ENCODE results near the gene MED12L. TPM values are rescaled to one million over a fixed set of nuclear protein-coding genes. Genes with fewer than 3 reads are reported as not detected.

The MED12L gene
- total RNA-seq, 4 donors from 2014 or later, result 0.09 to 3.3 (median 0.13) TPM; not detected in 1

DNA sequence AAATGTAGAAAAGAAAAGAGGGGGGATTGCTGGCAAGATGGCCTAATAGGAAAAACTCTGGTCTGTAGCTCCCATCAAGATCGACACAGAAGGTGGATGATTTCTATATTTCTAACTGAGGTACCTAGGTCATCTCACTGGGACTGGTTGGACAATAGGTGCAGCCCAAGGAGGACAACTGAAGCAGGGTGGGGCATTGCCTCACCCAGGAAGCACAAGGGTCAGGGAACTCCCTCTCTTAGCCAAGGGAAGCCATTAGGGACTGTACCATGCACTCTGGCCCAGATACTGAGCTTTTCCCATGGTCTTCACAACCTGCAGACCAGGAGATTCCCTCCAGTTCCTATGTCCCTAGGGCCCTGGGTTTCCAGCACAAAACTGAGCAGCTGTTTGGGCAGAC is 398.0 kb downstream of the MED12L start:
- H3K9me3 ChIP-seq, result no peaks in the 10 kb centered on the region
- TF ChIP-seq, protein P1, sequence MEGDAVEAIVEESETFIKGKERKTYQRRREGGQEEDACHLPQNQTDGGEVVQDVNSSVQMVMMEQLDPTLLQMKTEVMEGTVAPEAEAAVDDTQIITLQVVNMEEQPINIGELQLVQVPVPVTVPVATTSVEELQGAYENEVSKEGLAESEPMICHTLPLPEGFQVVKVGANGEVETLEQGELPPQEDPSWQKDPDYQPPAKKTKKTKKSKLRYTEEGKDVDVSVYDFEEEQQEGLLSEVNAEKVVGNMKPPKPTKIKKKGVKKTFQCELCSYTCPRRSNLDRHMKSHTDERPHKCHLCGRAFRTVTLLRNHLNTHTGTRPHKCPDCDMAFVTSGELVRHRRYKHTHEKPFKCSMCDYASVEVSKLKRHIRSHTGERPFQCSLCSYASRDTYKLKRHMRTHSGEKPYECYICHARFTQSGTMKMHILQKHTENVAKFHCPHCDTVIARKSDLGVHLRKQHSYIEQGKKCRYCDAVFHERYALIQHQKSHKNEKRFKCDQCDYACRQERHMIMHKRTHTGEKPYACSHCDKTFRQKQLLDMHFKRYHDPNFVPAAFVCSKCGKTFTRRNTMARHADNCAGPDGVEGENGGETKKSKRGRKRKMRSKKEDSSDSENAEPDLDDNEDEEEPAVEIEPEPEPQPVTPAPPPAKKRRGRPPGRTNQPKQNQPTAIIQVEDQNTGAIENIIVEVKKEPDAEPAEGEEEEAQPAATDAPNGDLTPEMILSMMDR (IDR thresholded peaks at IDR 0.05), result no peak
- TF ChIP-seq POLR2A (IDR thresholded peaks at IDR 0.05), result no peak
- peak in 2 of 3 donors; percentile 50 to 53 for DNase-seq

DNA sequence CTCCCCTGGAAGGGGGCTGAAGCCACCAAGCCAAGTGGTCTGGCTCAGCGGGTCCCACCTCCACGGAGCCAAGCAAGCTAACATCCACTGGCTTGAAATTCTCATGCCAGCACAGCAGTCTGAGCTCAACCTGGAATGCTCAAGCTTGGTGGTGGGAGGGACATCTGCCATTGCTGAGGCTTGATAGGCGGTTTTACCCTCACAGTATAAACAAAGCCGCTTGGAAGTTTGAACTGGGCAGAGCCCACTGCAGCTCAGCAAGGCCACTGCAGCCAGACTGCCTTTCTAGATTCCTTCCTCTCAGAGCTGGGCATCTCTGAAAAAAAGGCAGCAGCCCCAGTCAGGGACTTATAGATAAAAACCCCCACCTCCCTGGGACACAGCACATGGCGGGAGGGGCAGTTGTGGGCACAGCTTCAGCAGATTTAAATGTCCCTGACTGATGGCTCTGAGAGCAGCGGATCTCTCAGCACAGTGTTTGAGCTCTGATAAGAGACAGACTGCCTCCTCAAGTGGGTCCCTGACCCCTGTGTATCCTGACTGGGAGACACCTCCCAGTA is 398.6 kb downstream of the MED12L start:
- TF ChIP-seq, protein P1 (IDR thresholded peaks at IDR 0.05), result no peak
- TF ChIP-seq POLR2A (IDR thresholded peaks at IDR 0.05), result no peak
- Histone ChIP-seq H3K4me1 (no peaks in the 10 kb centered on the region), H3K9me3 (no peaks in the 10 kb centered on the region), H3K36me3 (no peaks in the 10 kb centered on the region), H3K4me3 (no peak overlapping the region), H3K27ac (no peak overlapping the region), H3K27me3 (no peaks in the 10 kb centered on the region)
- no peak for DNase-seq

More for the DNA sequence above, 398.0 kb downstream of the MED12L start:
- Histone ChIP-seq H3K27me3 (no peaks in the 10 kb centered on the region), H3K4me3 (no peak overlapping the region), H3K36me3 (no peaks in the 10 kb centered on the region), H3K4me1 (no peaks in the 10 kb centered on the region), H3K27ac (no peak overlapping the region)

Small RNA genes lying within 50 kb of the gene (small RNA-seq; reads per million reads assigned to genes)
- gene RNA5SP145, result 0.06 to 0.45 reads per million in 2 donors

Other genes starting within 250 kb of the MED12L start
- not detected for gene MINDY4B, start 180.2 kb upstream of the MED12L start, total RNA-seq
- not detected for gene CLRN1, start 112.9 kb upstream of the MED12L start, total RNA-seq
- 10 to 100 TPM in 1 of 4 donors, 1 to 10 TPM in 3; 4.9 to 11.0 (median 7.3) TPM for gene GPR171, start 117.6 kb downstream of the MED12L start, total RNA-seq
- 1 to 10 TPM; 1.2 to 3.6 (median 2.0) TPM for gene P2RY14, start 192.9 kb downstream of the MED12L start, total RNA-seq
- not detected for gene GPR87, start 231.2 kb downstream of the MED12L start, total RNA-seq
- 1 to 10 TPM in 1 of 4 donors, under 1 TPM in 1, not detected in 2; 0.67 to 1.7 TPM for gene P2RY13, start 243.9 kb downstream of the MED12L start, total RNA-seq

All from Peyer's patch (tissue), 4 donors.